Liver (tissue), 9 donors: ENCODE data around the gene CAST. TPM values are rescaled to one million over a fixed set of nuclear protein-coding genes. Genes with fewer than 3 reads are reported as not detected.

Experiments
- DNase-seq: peaks from one replicate; pipeline ENCODE4 v3.0.0-alpha.2; 2017; ENCODE audit warnings: low spot score
- H3K27ac ChIP-seq, 2 donors: one replicate each; pipeline ENCODE4 v1.7.0; 2013; ENCODE audit warnings: inconsistent platforms in 2 of 2, low read length in 2 of 2, control low read depth in 1 of 2, low read depth in 1 of 2, mild to moderate bottlenecking in 1 of 2
- H3K27me3 ChIP-seq, 4 donors: one replicate each; pipeline versions ENCODE4 v1.6.1 to v1.7.0; 2013; ENCODE audit warnings: low read length in 3 of 4, inconsistent platforms in 1 of 4, mild to moderate bottlenecking in 1 of 4, moderate library complexity in 1 of 4; ENCODE audit not compliant: control insufficient read depth in 4 of 4, insufficient read depth in 4 of 4
- H3K36me3 ChIP-seq, 4 donors: one replicate each; pipeline versions ENCODE4 v1.6.1 to v1.7.0; 2013; ENCODE audit warnings: low read length in 3 of 4, mild to moderate bottlenecking in 3 of 4, low read depth in 1 of 4, moderate library complexity in 1 of 4; ENCODE audit not compliant: control insufficient read depth in 4 of 4, insufficient read depth in 3 of 4
- H3K4me1 ChIP-seq, 4 donors: one replicate each; pipeline versions ENCODE4 v1.6.1 to v1.7.0; 2013; ENCODE audit warnings: low read length in 3 of 4, mild to moderate bottlenecking in 3 of 4, moderate library complexity in 1 of 4; ENCODE audit not compliant: control insufficient read depth in 4 of 4, insufficient read depth in 4 of 4
- H3K4me3 ChIP-seq, 3 donors: one replicate each; pipeline versions ENCODE4 v1.6.1 to v1.7.0; 2013; ENCODE audit warnings: low read length in 3 of 3, control low read depth in 1 of 3, low read depth in 1 of 3, mild to moderate bottlenecking in 1 of 3
- H3K9ac ChIP-seq, 2 donors: one replicate each; pipeline ENCODE4 v1.7.0; 2013; ENCODE audit warnings: low read length in 2 of 2, mild to moderate bottlenecking in 2 of 2, moderate library complexity in 2 of 2, control low read depth in 1 of 2, low read depth in 1 of 2
- H3K9me3 ChIP-seq, 4 donors: one replicate each; pipeline versions ENCODE4 v1.6.1 to v1.7.0; 2013; ENCODE audit warnings: low read length in 3 of 4; ENCODE audit not compliant: control insufficient read depth in 4 of 4
- CTCF ChIP-seq: fragments of 150-350 bp; IDR thresholded peaks from 2 replicates; pipeline ENCODE4 v1.5.1; 2017; ENCODE audit warnings: improper control_type of control experiment, low read depth, low read length; ENCODE audit not compliant: missing input control
- EGR1 ChIP-seq, 2 donors: IDR thresholded peaks; 2 replicates each; pipeline ENCODE4 v1.6.1; 2016 to 2018; ENCODE audit warnings: antibody characterized with exemption in 2 of 2, low read depth in 2 of 2
- FOXA1 ChIP-seq: IDR thresholded peaks from 2 replicates; pipeline ENCODE4 v1.6.1; 2016; ENCODE audit warnings: antibody characterized with exemption
- FOXA2 ChIP-seq: IDR thresholded peaks from 2 replicates; pipeline ENCODE4 v1.6.1; 2016; ENCODE audit warnings: antibody characterized with exemption
- GABPA ChIP-seq, 2 donors: IDR thresholded peaks in 1 of 2; conservative IDR thresholded peaks in 1 of 2; 2 replicates each; pipeline ENCODE4 v1.6.1; 2016; ENCODE audit warnings: antibody characterized with exemption in 2 of 2, mild to moderate bottlenecking in 1 of 2, moderate library complexity in 1 of 2
- HNF4A ChIP-seq, 2 donors: conservative IDR thresholded peaks; 2 replicates each; pipeline ENCODE4 v1.6.1; 2016; ENCODE audit warnings: antibody characterized with exemption in 2 of 2, mild to moderate bottlenecking in 2 of 2
- HNF4G ChIP-seq: IDR thresholded peaks from 2 replicates; pipeline ENCODE4 v1.6.1; 2016; ENCODE audit warnings: antibody characterized with exemption
- JUND ChIP-seq, 2 donors: IDR thresholded peaks; 2 replicates each; pipeline ENCODE4 v1.6.1; 2016; ENCODE audit warnings: antibody characterized with exemption in 2 of 2
- NR2F2 ChIP-seq: IDR thresholded peaks from 2 replicates; pipeline ENCODE4 v1.6.1; 2016; ENCODE audit warnings: antibody characterized with exemption
- RAD21 ChIP-seq, 2 donors: IDR thresholded peaks; 2 replicates each; pipeline ENCODE4 v1.6.1; 2016; ENCODE audit warnings: antibody characterized with exemption in 2 of 2, mild to moderate bottlenecking in 2 of 2
- RXRA ChIP-seq, 2 donors: IDR thresholded peaks; 2 replicates each; pipeline ENCODE4 v1.6.1; 2017 to 2018; ENCODE audit warnings: antibody characterized with exemption in 2 of 2, mild to moderate bottlenecking in 1 of 2
- SP1 ChIP-seq: IDR thresholded peaks from 2 replicates; pipeline ENCODE4 v1.6.1; 2018; ENCODE audit warnings: antibody characterized with exemption, mild to moderate bottlenecking
- YY1 ChIP-seq: IDR thresholded peaks from 2 replicates; pipeline ENCODE4 v1.6.1; 2016; ENCODE audit warnings: antibody characterized with exemption, mild to moderate bottlenecking
- WGBS: extraction: QIAGEN DNeasy Blood & Tissue Kit; methylation state at CpG from one replicate; pipeline ENCODE4 v1.1.7; 2013; 5-methylcytosine and 5-hydroxymethylcytosine counted together
- polyA plus RNA-seq, 2 donors: library from polyadenylated mRNA; stranded (reverse) in 1 of 2; unstranded in 1 of 2; fragments of 200-250 nt in 1 of 2; fragments of >200 nt in 1 of 2; fragmentation: Nextera tagmentation in 1 of 2; extraction: Ambion mirVana in 1 of 2; gene quantifications; one replicate each; pipeline versions ENCODE4 v1.2.1 to v1.2.3, GENCODE V29; 2013 to 2015
- total RNA-seq, 2 donors: library from RNA; depleted of rRNA; stranded (reverse); fragments of >200 nt; gene quantifications; one replicate each; pipeline ENCODE4 v1.2.3, GENCODE V29; 2014
- TF ChIP-seq, protein P1 (sequence below): IDR thresholded peaks from 2 replicates; pipeline ENCODE4 v1.6.1; 2016; ENCODE audit warnings: antibody characterized with exemption
- TF ChIP-seq, protein P2 (sequence below): IDR thresholded peaks from 2 replicates; pipeline ENCODE4 v1.6.1; 2016; ENCODE audit warnings: antibody characterized with exemption
- TF ChIP-seq, protein P3 (sequence below): IDR thresholded peaks from 2 replicates; pipeline ENCODE4 v1.6.1; 2016; ENCODE audit warnings: antibody characterized with exemption, mild to moderate bottlenecking
- donor health status: healthy.
- donor health status: healthy.
- donor health status: healthy.
- donor health status: healthy.
- donor health status: healthy.

Gene CAST
- total and polyA plus RNA-seq, 4 donors: 43.3 to 126 (median 81.0) TPM

GRCh38 chr5:96703384-96703920, 41.3 kb downstream of the CAST start:
- TF ChIP-seq, protein P1, sequence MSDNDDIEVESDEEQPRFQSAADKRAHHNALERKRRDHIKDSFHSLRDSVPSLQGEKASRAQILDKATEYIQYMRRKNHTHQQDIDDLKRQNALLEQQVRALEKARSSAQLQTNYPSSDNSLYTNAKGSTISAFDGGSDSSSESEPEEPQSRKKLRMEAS: peak; percentile 37
- TF ChIP-seq EGR1 (IDR thresholded peaks at IDR 0.05; ENCODE audit: low read depth in 2 of 2) (no peak), YY1 (peak; percentile 64), CTCF (no peak), GABPA (IDR thresholded peaks at IDR 0.05 in 1 of 2, conservative IDR thresholded peaks at IDR 0.05 in 1 of 2) (no peak), FOXA2 (peak; percentile 10), HNF4A (conservative IDR thresholded peaks at IDR 0.05) (peak; percentile 51 to 63), RXRA (IDR thresholded peaks at IDR 0.05) (peak in 1 of 2 donors; percentile 79), FOXA1 (no peak), JUND (IDR thresholded peaks at IDR 0.05) (peak in 1 of 2 donors; percentile 18), RAD21 (IDR thresholded peaks at IDR 0.05) (peak in 1 of 2 donors; percentile 27), NR2F2 (peak; percentile 4), SP1 (peak; percentile 40)
- TF ChIP-seq, protein P2, sequence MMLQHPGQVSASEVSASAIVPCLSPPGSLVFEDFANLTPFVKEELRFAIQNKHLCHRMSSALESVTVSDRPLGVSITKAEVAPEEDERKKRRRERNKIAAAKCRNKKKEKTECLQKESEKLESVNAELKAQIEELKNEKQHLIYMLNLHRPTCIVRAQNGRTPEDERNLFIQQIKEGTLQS: no peak
- H3K4me3 ChIP-seq: peak overlapping the region; percentile 59 to 98 (median 69)
- DNase-seq: no peak
- no peaks in the 10 kb centered on the region for H3K9me3 ChIP-seq
- peaks cover 0 to 2% (median 0%) of the 10 kb centered on the region in 4 donors for H3K36me3 ChIP-seq
- 6% methylated on average over 7 of the region's 7 CpGs for WGBS
- peak overlapping the region; percentile 99 for H3K27ac ChIP-seq
- peak overlapping the region; percentile 93 to 100 for H3K9ac ChIP-seq
- H3K4me1 ChIP-seq: peaks cover 0 to 10% (median 6%) of the 10 kb centered on the region in 4 donors
- H3K27me3 ChIP-seq: no peaks in the 10 kb centered on the region

DNA sequence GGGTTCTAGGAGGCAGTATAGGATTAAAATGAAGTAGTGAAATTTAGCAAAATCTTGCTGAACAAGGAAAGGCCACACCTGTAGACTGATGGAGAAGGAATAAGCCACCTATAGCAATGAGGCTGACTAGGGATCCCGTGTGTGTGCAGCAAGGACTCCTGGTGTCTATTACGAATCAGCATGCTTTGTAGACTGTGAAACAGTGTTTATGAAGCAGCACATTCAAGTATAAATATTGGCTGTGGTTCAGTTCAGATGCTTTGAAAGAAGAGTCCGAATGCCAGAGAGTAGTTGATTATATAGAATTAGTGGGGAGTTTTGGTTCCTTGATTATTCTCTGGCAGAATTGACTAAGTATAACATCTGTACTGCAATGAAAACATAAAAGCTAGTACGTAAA, 41.8 kb downstream of the CAST start:
- no peaks in the 10 kb centered on the region for H3K9me3 ChIP-seq
- WGBS: 45% methylated on average over 4 of the region's 4 CpGs
- no peak for DNase-seq

More for the DNA sequence above, 41.8 kb downstream of the CAST start:
- Histone ChIP-seq H3K27ac (peak overlapping the region; percentile 99), H3K9ac (peak overlapping the region; percentile 93 to 100), H3K4me1 (peaks cover 0 to 10% (median 6%) of the 10 kb centered on the region in 4 donors), H3K4me3 (peak overlapping the region in 2 of 3 donors; percentile 69 to 98), H3K36me3 (peaks cover 0 to 2% (median 0%) of the 10 kb centered on the region in 4 donors), H3K27me3 (no peaks in the 10 kb centered on the region)
- TF ChIP-seq CTCF: no peak
- TF ChIP-seq RAD21 (IDR thresholded peaks at IDR 0.05): no peak
- TF ChIP-seq FOXA1: no peak
- TF ChIP-seq HNF4G: no peak
- TF ChIP-seq NR2F2: no peak
- TF ChIP-seq, protein P2: no peak
- no peak for TF ChIP-seq SP1
- TF ChIP-seq, protein P3, sequence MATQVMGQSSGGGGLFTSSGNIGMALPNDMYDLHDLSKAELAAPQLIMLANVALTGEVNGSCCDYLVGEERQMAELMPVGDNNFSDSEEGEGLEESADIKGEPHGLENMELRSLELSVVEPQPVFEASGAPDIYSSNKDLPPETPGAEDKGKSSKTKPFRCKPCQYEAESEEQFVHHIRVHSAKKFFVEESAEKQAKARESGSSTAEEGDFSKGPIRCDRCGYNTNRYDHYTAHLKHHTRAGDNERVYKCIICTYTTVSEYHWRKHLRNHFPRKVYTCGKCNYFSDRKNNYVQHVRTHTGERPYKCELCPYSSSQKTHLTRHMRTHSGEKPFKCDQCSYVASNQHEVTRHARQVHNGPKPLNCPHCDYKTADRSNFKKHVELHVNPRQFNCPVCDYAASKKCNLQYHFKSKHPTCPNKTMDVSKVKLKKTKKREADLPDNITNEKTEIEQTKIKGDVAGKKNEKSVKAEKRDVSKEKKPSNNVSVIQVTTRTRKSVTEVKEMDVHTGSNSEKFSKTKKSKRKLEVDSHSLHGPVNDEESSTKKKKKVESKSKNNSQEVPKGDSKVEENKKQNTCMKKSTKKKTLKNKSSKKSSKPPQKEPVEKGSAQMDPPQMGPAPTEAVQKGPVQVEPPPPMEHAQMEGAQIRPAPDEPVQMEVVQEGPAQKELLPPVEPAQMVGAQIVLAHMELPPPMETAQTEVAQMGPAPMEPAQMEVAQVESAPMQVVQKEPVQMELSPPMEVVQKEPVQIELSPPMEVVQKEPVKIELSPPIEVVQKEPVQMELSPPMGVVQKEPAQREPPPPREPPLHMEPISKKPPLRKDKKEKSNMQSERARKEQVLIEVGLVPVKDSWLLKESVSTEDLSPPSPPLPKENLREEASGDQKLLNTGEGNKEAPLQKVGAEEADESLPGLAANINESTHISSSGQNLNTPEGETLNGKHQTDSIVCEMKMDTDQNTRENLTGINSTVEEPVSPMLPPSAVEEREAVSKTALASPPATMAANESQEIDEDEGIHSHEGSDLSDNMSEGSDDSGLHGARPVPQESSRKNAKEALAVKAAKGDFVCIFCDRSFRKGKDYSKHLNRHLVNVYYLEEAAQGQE: no peak
- no peak for TF ChIP-seq GABPA (IDR thresholded peaks at IDR 0.05 in 1 of 2, conservative IDR thresholded peaks at IDR 0.05 in 1 of 2)
- no peak for TF ChIP-seq JUND (IDR thresholded peaks at IDR 0.05)
